ENCODE data around the gene DTNB. TPM values are rescaled to one million over a fixed set of nuclear protein-coding genes. Genes with fewer than 3 reads are reported as not detected.

Gene DTNB
- total and polyA plus RNA-seq, 10 of the 15 experiments (the other 5 are each of a cell fraction or from before 2014, with no cell fraction given): 4.5 to 30.6 (median 11.9) TPM

DNA sequence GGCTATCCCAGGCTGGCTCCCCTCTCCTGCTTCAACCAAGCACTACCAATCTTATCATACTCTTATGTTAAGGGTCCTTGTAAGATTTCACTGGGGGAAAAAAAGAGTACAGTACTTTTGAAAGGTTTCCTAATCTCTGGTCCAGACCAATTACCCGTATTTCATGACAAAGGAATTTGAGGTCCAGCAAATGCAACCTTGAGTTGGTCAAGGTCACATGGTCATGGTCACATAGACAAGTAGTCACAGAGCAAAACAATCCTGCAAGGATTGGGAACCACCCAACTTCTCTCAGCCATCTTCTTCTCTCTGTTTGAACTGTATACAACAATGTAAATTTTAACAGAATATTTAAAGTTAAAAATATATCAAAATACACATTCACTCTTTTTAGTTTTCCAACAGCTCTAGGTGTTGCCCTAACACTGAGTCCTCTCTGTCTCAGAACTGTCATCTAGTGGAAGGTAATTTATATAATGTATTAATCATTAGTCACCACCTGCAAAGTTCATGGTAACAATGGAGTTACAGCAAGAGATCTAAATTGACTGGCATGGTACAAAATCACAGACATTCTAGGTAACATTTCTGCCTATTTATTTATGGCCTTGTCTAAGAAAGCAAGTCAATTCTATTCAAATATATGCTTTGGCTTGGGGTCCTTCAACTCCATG, 21.5 kb downstream of the DTNB start (continued):
- TF ChIP-seq, protein P1, sequence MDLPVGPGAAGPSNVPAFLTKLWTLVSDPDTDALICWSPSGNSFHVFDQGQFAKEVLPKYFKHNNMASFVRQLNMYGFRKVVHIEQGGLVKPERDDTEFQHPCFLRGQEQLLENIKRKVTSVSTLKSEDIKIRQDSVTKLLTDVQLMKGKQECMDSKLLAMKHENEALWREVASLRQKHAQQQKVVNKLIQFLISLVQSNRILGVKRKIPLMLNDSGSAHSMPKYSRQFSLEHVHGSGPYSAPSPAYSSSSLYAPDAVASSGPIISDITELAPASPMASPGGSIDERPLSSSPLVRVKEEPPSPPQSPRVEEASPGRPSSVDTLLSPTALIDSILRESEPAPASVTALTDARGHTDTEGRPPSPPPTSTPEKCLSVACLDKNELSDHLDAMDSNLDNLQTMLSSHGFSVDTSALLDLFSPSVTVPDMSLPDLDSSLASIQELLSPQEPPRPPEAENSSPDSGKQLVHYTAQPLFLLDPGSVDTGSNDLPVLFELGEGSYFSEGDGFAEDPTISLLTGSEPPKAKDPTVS (IDR thresholded peaks at IDR 0.05; ENCODE audit: low read depth, low read length): no peak

DNA sequence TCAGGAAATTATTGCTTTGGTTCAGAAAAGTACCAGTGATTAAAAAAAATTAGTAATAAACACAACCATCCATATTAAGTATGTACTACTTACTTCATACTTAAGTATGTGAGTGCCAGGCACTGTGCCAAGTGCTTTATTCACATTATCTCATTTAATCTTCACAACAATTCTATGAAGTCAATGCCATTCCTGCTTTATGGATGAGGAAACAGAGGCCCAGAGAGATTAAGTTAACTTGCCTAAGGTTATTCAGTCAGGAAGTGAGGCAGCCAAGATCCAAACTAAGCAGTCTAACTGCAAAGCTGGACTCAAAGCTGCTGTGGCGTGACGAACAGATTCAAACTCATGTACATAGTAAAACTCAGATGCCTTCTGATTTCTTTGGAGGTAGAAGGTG, 22.3 kb downstream of the DTNB start:
- intact Hi-C loops (cut with micrococcal nuclease; ENCODE audit: unreplicated experiment): no loop called here
- TF ChIP-seq, protein P2, sequence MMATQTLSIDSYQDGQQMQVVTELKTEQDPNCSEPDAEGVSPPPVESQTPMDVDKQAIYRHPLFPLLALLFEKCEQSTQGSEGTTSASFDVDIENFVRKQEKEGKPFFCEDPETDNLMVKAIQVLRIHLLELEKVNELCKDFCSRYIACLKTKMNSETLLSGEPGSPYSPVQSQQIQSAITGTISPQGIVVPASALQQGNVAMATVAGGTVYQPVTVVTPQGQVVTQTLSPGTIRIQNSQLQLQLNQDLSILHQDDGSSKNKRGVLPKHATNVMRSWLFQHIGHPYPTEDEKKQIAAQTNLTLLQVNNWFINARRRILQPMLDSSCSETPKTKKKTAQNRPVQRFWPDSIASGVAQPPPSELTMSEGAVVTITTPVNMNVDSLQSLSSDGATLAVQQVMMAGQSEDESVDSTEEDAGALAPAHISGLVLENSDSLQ (IDR thresholded peaks at IDR 0.05): no peak
- TF ChIP-seq CHD1 (IDR thresholded peaks at IDR 0.05; ENCODE audit: low read depth, low read length) (no peak), HDAC2 (IDR thresholded peaks at IDR 0.05) (no peak), WRNIP1 (IDR thresholded peaks at IDR 0.05; ENCODE audit: borderline replicate concordance, low read depth, low read length) (no peak), RAD51 (IDR thresholded peaks at IDR 0.05) (no peak)
- TF ChIP-seq, protein P3, sequence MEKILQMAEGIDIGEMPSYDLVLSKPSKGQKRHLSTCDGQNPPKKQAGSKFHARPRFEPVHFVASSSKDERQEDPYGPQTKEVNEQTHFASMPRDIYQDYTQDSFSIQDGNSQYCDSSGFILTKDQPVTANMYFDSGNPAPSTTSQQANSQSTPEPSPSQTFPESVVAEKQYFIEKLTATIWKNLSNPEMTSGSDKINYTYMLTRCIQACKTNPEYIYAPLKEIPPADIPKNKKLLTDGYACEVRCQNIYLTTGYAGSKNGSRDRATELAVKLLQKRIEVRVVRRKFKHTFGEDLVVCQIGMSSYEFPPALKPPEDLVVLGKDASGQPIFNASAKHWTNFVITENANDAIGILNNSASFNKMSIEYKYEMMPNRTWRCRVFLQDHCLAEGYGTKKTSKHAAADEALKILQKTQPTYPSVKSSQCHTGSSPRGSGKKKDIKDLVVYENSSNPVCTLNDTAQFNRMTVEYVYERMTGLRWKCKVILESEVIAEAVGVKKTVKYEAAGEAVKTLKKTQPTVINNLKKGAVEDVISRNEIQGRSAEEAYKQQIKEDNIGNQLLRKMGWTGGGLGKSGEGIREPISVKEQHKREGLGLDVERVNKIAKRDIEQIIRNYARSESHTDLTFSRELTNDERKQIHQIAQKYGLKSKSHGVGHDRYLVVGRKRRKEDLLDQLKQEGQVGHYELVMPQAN (conservative IDR thresholded peaks at IDR 0.05): no peak
- TF ChIP-seq, protein P4, sequence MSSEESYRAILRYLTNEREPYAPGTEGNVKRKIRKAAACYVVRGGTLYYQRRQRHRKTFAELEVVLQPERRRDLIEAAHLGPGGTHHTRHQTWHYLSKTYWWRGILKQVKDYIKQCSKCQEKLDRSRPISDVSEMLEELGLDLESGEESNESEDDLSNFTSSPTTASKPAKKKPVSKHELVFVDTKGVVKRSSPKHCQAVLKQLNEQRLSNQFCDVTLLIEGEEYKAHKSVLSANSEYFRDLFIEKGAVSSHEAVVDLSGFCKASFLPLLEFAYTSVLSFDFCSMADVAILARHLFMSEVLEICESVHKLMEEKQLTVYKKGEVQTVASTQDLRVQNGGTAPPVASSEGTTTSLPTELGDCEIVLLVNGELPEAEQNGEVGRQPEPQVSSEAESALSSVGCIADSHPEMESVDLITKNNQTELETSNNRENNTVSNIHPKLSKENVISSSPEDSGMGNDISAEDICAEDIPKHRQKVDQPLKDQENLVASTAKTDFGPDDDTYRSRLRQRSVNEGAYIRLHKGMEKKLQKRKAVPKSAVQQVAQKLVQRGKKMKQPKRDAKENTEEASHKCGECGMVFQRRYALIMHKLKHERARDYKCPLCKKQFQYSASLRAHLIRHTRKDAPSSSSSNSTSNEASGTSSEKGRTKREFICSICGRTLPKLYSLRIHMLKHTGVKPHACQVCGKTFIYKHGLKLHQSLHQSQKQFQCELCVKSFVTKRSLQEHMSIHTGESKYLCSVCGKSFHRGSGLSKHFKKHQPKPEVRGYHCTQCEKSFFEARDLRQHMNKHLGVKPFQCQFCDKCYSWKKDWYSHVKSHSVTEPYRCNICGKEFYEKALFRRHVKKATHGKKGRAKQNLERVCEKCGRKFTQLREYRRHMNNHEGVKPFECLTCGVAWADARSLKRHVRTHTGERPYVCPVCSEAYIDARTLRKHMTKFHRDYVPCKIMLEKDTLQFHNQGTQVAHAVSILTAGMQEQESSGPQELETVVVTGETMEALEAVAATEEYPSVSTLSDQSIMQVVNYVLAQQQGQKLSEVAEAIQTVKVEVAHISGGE (CRISPR knock-in tag; IDR thresholded peaks at IDR 0.05): no peak
- TF ChIP-seq, protein P5, sequence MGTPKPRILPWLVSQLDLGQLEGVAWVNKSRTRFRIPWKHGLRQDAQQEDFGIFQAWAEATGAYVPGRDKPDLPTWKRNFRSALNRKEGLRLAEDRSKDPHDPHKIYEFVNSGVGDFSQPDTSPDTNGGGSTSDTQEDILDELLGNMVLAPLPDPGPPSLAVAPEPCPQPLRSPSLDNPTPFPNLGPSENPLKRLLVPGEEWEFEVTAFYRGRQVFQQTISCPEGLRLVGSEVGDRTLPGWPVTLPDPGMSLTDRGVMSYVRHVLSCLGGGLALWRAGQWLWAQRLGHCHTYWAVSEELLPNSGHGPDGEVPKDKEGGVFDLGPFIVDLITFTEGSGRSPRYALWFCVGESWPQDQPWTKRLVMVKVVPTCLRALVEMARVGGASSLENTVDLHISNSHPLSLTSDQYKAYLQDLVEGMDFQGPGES (IDR thresholded peaks at IDR 0.05): no peak
- TF ChIP-seq, protein P1 (IDR thresholded peaks at IDR 0.05; ENCODE audit: low read depth, low read length): no peak

More for the DNA sequence above, 22.3 kb downstream of the DTNB start:
- no peaks in the 10 kb centered on the region for H3K9me3 ChIP-seq (replicated peaks; ENCODE audit: control insufficient read depth, insufficient read depth, low read length)
- H3K27ac ChIP-seq (ENCODE audit: control insufficient read depth, insufficient read depth): no peak overlapping the region
- no peaks in the 10 kb centered on the region for H4K20me1 ChIP-seq (ENCODE audit: control insufficient read depth, insufficient read depth)
- H3K4me3 ChIP-seq: no peak overlapping the region
- H3K36me3 ChIP-seq (ENCODE audit: control insufficient read depth in 2 of 2, insufficient read depth in 2 of 2, low read length in 1 of 2): no peaks in the 10 kb centered on the region; a peak in 1 of 4 replicates
- SMC1A ChIA-PET (ENCODE audit: uncharacterized antibody, unreplicated experiment): interaction anchor here (1.2 kb wide), 1 partner anchor 9 kb away, joined by 3 read pairs; no protein-coding TSS in a partner anchor
- H3K4me2 ChIP-seq (ENCODE audit: control insufficient read depth, insufficient read depth): no peak overlapping the region
- CTCF ChIA-PET: interaction anchor here (2.4 kb wide), 1 partner anchor 43 kb away, joined by 11 read pairs; no protein-coding TSS in a partner anchor
- POLR2A ChIA-PET: no interaction called here
- RAD21 ChIA-PET (ENCODE audit: unreplicated experiment): no interaction called here
- H3K27me3 ChIP-seq (replicated peaks in 1 of 2; ENCODE audit: control insufficient read depth in 2 of 2, insufficient read depth in 2 of 2, low read length in 1 of 2): no peaks in the 10 kb centered on the region
- H3K79me2 ChIP-seq (ENCODE audit: control insufficient read depth, insufficient read depth, low read length): no peaks in the 10 kb centered on the region
- H2AFZ ChIP-seq (ENCODE audit: control insufficient read depth, low read depth, low read length): no peak overlapping the region
- DNase-seq (ENCODE audit: low read depth, low spot score) (no peak), FAIRE-seq (no peak), ATAC-seq (no peak)
- WGBS (ENCODE audit: insufficient coverage, insufficient replicate concordance, low lambda C conversion rate, missing lambda C conversion rate): 97% methylated on average over 2 of the region's 2 CpGs
- H3K4me1 ChIP-seq (ENCODE audit: control insufficient read depth, insufficient read depth, low read length): no peaks in the 10 kb centered on the region
- H3K9ac ChIP-seq (ENCODE audit: control insufficient read depth, insufficient read depth, low read length): no peak overlapping the region
- in situ Hi-C loops (cut with MboI): no loop called here
- BruUV-seq (replicated peaks): no TSS peak

Measured in GM12878 (cell line).